ENCODE data around the gene ZRANB1. TPM values are rescaled to one million over a fixed set of nuclear protein-coding genes. Genes with fewer than 3 reads are reported as not detected.

ZRANB1 gene
- total and polyA plus RNA-seq, 10 of the 15 experiments (the other 5 are each of a cell fraction or from before 2014, with no cell fraction given): 1.7 to 11.8 (median 6.2) TPM

DNA sequence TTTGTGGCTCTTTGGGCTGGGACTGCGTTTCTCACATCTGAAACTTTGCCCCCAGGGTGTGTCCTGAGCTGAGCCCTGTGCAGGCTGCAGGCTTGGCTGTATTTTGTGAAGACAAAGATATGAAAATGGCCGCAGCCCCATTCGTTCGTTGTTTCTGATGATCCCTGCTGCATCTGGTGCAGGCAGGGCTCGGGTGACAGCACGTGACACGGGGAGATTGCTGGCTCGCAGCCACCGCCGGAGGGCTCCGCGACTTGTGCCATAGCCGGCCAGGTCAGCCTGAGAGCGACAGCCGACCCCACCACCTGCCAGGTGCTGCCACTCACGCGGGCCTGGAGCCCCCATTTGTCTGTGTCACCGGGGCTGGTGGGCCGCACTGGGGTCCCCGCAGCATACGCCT lies 81.3 kb downstream of the ZRANB1 start:
- no peaks in the 10 kb centered on the region; the same call in 2 of the 3 replicates for H3K9me3 ChIP-seq (replicated peaks; ENCODE audit: control insufficient read depth, insufficient read depth, low read length)
- no peak overlapping the region for H3K4me3 ChIP-seq
- RAD21 ChIA-PET (ENCODE audit: unreplicated experiment): no interaction called here
- FAIRE-seq (no peak), DNase-seq (ENCODE audit: low read depth, low spot score) (no peak), ATAC-seq (no peak)
- H3K79me2 ChIP-seq (ENCODE audit: control insufficient read depth, insufficient read depth, low read length): no peaks in the 10 kb centered on the region
- SMC1A ChIA-PET (ENCODE audit: uncharacterized antibody, unreplicated experiment): no interaction called here
- H2AFZ ChIP-seq (ENCODE audit: control insufficient read depth, low read depth, low read length): no peak overlapping the region
- no peak overlapping the region for H3K4me2 ChIP-seq (ENCODE audit: control insufficient read depth, insufficient read depth)
- no peak overlapping the region for H3K9ac ChIP-seq (ENCODE audit: control insufficient read depth, insufficient read depth, low read length)
- no peak for TF ChIP-seq MTA3 (IDR thresholded peaks at IDR 0.05; ENCODE audit: borderline replicate concordance, low read length)
- no peak for TF ChIP-seq HCFC1 (IDR thresholded peaks at IDR 0.05; ENCODE audit: low read length)
- TF ChIP-seq TARDBP (IDR thresholded peaks at IDR 0.05; ENCODE audit: borderline replicate concordance): no peak
- no peak for TF ChIP-seq ZNF274 (IDR thresholded peaks at IDR 0.05; ENCODE audit: insufficient read depth, insufficient read length)
- no peak for TF ChIP-seq TCF12 (IDR thresholded peaks at IDR 0.05; ENCODE audit: low read depth, low read length)
- no peak for TF ChIP-seq SPI1 (IDR thresholded peaks at IDR 0.05; ENCODE audit: borderline replicate concordance, insufficient read depth, low read depth, low read length)
- TF ChIP-seq IRF4 (IDR thresholded peaks at IDR 0.05; ENCODE audit: low read depth, low read length): no peak
- no peak for TF ChIP-seq POLR2A (IDR thresholded peaks at IDR 0.05; ENCODE audit: low read depth, low read length)
- TF ChIP-seq, protein P1, sequence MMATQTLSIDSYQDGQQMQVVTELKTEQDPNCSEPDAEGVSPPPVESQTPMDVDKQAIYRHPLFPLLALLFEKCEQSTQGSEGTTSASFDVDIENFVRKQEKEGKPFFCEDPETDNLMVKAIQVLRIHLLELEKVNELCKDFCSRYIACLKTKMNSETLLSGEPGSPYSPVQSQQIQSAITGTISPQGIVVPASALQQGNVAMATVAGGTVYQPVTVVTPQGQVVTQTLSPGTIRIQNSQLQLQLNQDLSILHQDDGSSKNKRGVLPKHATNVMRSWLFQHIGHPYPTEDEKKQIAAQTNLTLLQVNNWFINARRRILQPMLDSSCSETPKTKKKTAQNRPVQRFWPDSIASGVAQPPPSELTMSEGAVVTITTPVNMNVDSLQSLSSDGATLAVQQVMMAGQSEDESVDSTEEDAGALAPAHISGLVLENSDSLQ (IDR thresholded peaks at IDR 0.05): no peak
- TF ChIP-seq IKZF1 (conservative IDR thresholded peaks at IDR 0.05): no peak
- no peak for TF ChIP-seq NFYA (IDR thresholded peaks at IDR 0.05; ENCODE audit: borderline replicate concordance, low read depth, low read length)
- TF ChIP-seq JUND (IDR thresholded peaks at IDR 0.05; ENCODE audit: low read depth, low read length): no peak
- TF ChIP-seq, protein P2, sequence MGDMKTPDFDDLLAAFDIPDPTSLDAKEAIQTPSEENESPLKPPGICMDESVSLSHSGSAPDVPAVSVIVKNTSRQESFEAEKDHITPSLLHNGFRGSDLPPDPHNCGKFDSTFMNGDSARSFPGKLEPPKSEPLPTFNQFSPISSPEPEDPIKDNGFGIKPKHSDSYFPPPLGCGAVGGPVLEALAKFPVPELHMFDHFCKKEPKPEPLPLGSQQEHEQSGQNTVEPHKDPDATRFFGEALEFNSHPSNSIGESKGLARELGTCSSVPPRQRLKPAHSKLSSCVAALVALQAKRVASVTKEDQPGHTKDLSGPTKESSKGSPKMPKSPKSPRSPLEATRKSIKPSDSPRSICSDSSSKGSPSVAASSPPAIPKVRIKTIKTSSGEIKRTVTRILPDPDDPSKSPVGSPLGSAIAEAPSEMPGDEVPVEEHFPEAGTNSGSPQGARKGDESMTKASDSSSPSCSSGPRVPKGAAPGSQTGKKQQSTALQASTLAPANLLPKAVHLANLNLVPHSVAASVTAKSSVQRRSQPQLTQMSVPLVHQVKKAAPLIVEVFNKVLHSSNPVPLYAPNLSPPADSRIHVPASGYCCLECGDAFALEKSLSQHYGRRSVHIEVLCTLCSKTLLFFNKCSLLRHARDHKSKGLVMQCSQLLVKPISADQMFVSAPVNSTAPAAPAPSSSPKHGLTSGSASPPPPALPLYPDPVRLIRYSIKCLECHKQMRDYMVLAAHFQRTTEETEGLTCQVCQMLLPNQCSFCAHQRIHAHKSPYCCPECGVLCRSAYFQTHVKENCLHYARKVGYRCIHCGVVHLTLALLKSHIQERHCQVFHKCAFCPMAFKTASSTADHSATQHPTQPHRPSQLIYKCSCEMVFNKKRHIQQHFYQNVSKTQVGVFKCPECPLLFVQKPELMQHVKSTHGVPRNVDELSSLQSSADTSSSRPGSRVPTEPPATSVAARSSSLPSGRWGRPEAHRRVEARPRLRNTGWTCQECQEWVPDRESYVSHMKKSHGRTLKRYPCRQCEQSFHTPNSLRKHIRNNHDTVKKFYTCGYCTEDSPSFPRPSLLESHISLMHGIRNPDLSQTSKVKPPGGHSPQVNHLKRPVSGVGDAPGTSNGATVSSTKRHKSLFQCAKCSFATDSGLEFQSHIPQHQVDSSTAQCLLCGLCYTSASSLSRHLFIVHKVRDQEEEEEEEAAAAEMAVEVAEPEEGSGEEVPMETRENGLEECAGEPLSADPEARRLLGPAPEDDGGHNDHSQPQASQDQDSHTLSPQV (IDR thresholded peaks at IDR 0.05): no peak
- TF ChIP-seq CBFB (IDR thresholded peaks at IDR 0.05; ENCODE audit: low read depth): no peak
- TF ChIP-seq SREBF2 (IDR thresholded peaks at IDR 0.05; ENCODE audit: low read length): no peak
- no peak for TF ChIP-seq NFYB (IDR thresholded peaks at IDR 0.05; ENCODE audit: insufficient read depth, low read depth, low read length)
- no peak for TF ChIP-seq CHD1 (IDR thresholded peaks at IDR 0.05; ENCODE audit: low read depth, low read length)
- no TSS peak for BruUV-seq (replicated peaks)
- no peaks in the 10 kb centered on the region for H4K20me1 ChIP-seq (ENCODE audit: control insufficient read depth, insufficient read depth)
- 77% methylated on average over 21 of the region's 21 CpGs for WGBS (ENCODE audit: insufficient coverage, insufficient replicate concordance, low lambda C conversion rate, missing lambda C conversion rate)
- in situ Hi-C loops (cut with MboI) (no loop called here), intact Hi-C loops (cut with micrococcal nuclease; ENCODE audit: unreplicated experiment) (no loop called here)
- H3K4me1 ChIP-seq (ENCODE audit: control insufficient read depth, insufficient read depth, low read length): no peaks in the 10 kb centered on the region
- H3K27ac ChIP-seq (ENCODE audit: control insufficient read depth, insufficient read depth): no peak overlapping the region
- CTCF ChIA-PET: no interaction called here
- H3K27me3 ChIP-seq (replicated peaks in 1 of 2; ENCODE audit: control insufficient read depth in 2 of 2, insufficient read depth in 2 of 2, low read length in 1 of 2): peaks cover 3 to 4% of the 10 kb centered on the region in 2 experiments; a peak in 3 of 4 replicates
- H3K36me3 ChIP-seq (ENCODE audit: control insufficient read depth in 2 of 2, insufficient read depth in 2 of 2, low read length in 1 of 2): no peaks in the 10 kb centered on the region
- POLR2A ChIA-PET: no interaction called here
